ENCODE measurements around the gene SOCS2. TPM values are rescaled to one million over a fixed set of nuclear protein-coding genes. Genes with fewer than 3 reads are reported as not detected.
A peak's percentile ranks its signal among the peaks of the same experiment; 100 is the strongest.

Gene SOCS2
- total and polyA plus RNA-seq, 2 of the 8 experiments (the other 6 are each of a cell fraction or from before 2014, with no cell fraction given): 14.5 to 18.0 TPM

- Histone ChIP-seq H3K23ac (ENCODE audit: insufficient read length) (no peak overlapping the region), H3K4me1 (replicated peaks in 1 of 4; ENCODE audit: control insufficient read depth in 3 of 4, insufficient read depth in 4 of 4, low read length in 3 of 4) (peaks cover 0 to 6% (median 3%) of the 10 kb centered on the region in 4 experiments; a peak in 3 of 7 replicates), H3K9me3 (ENCODE audit: insufficient read depth in 2 of 2, low read depth in 1 of 2, low read length in 1 of 2) (no peaks in the 10 kb centered on the region), H3K4ac (replicated peaks; ENCODE audit: insufficient read length, low read depth, low read length) (no peak overlapping the region), H3K27ac (ENCODE audit: low read depth, low read length) (no peak overlapping the region), H2AFZ (ENCODE audit: low read length) (0 out of 2 replicates have a peak overlapping the region, but pooled peaks have one; percentile 4), H3K56ac (replicated peaks; ENCODE audit: insufficient read length, low read depth, low read length) (no peak overlapping the region), H3K4me2 (ENCODE audit: insufficient read depth in 1 of 2, low read depth in 2 of 2, low read length in 2 of 2) (peak overlapping the region; percentile 89 to 100), H2BK5ac (ENCODE audit: low read depth, low read length) (peak overlapping the region; percentile 36; the same call in 1 of the 2 replicates), H3K14ac (ENCODE audit: insufficient read length) (no peak overlapping the region), H4K5ac (ENCODE audit: insufficient read length, low read depth, low read length) (no peak overlapping the region), H3K18ac (ENCODE audit: extremely low read depth, low read length) (peak overlapping the region; percentile 81), H4K20me1 (replicated peaks in 1 of 2; ENCODE audit: control insufficient read depth in 1 of 2, insufficient read depth in 2 of 2, low read length in 2 of 2) (no peaks in the 10 kb centered on the region), H2BK15ac (ENCODE audit: low read length) (no peak overlapping the region), H3K23me2 (ENCODE audit: low read depth, low read length) (peaks cover 4% of the 10 kb centered on the region; the same call in 1 of the 2 replicates), H2BK120ac (replicated peaks; ENCODE audit: low read depth, low read length) (peak overlapping the region; percentile 47), H3K9ac (replicated peaks in 1 of 4; ENCODE audit: extremely low read depth in 1 of 4, low read depth in 3 of 4, low read length in 3 of 4) (peak overlapping the region in 1 of 4 experiments; percentile 61; a peak in 2 of 7 replicates), H3K79me1 (ENCODE audit: low read depth, low read length) (no peaks in the 10 kb centered on the region), H3K27me3 (replicated peaks in 1 of 4; ENCODE audit: control insufficient read depth in 3 of 4, extremely low read depth in 1 of 4, insufficient read depth in 3 of 4, low read length in 3 of 4) (peaks cover 0 to 5% (median 4%) of the 10 kb centered on the region in 4 experiments; a peak in 5 of 7 replicates), H3K4me3 (ENCODE audit: extremely low read depth in 1 of 4, insufficient read depth in 2 of 4, low read depth in 3 of 4, low read length in 4 of 4) (peak overlapping the region; percentile 48 to 64 (median 60)), H3K79me2 (ENCODE audit: control insufficient read depth in 1 of 2, insufficient read depth in 2 of 2, low read length in 2 of 2) (no peaks in the 10 kb centered on the region), H2BK12ac (ENCODE audit: low read depth, low read length) (peak overlapping the region; percentile 78), H4K91ac (replicated peaks; ENCODE audit: insufficient read length, low read length) (no peak overlapping the region), H3K36me3 (ENCODE audit: control insufficient read depth in 2 of 4, insufficient read depth in 4 of 4, low read length in 3 of 4) (no peaks in the 10 kb centered on the region), H4K8ac (ENCODE audit: extremely low read depth, insufficient read depth, low read length) (no peak overlapping the region), H2BK20ac (ENCODE audit: low read length) (0 out of 2 replicates have a peak overlapping the region, but pooled peaks have one; percentile 15), H2AK5ac (ENCODE audit: low read depth, low read length) (no peak overlapping the region)
- ChIA-PET POLR2A (ENCODE audit: partially characterized antibody) (interaction anchor here (1.0 to 2.6 kb wide), 5 partner anchors 8 to 86 kb away, joined by 3 to 16 read pairs (median 5); partner anchors contain the start of genes CRADD and SOCS2), CTCF (ENCODE audit: partially characterized antibody) (interaction anchor here (0.7 to 1.6 kb wide), 4 partner anchors 18 to 511 kb away, joined by 3 to 6 read pairs (median 3); no protein-coding TSS in a partner anchor)
- FAIRE-seq (no peak), DNase-seq (ENCODE audit: low read depth in 1 of 2, low spot score in 2 of 2) (no peak)
- 6% methylated on average over 36 of the region's 37 CpGs; no CpG with 5 or more reads in 1 of the 2 experiments for WGBS, 2 experiments (ENCODE audit: extremely low coverage in 1 of 2, insufficient coverage in 1 of 2, insufficient read length in 1 of 2, insufficient replicate concordance in 2 of 2, low coverage in 1 of 2, low lambda C conversion rate in 2 of 2, missing lambda C conversion rate in 1 of 2)
- TF ChIP-seq CBX5 (IDR thresholded peaks at IDR 0.05; ENCODE audit: low read depth, low read length): no peak
- 0 out of 2 replicates have a peak, but pooled peaks have one; percentile 56 for TF ChIP-seq RBBP5 (IDR thresholded peaks at IDR 0.05; ENCODE audit: borderline replicate concordance, low read depth, low read length)
- 0 out of 2 replicates have a peak, but pooled peaks have one; percentile 29 for TF ChIP-seq ATF2 (IDR thresholded peaks at IDR 0.05; ENCODE audit: low read length)
- no peak for TF ChIP-seq RFX5 (IDR thresholded peaks at IDR 0.05; ENCODE audit: borderline replicate concordance, low read depth, low read length)
- peak in 1 of 2 experiments; percentile 37; a peak in 1 of 3 replicates for TF ChIP-seq POLR2A (IDR thresholded peaks at IDR 0.05; ENCODE audit: control extremely low read depth in 1 of 2, low read depth in 2 of 2, low read length in 2 of 2)
- peak; percentile 72 for TF ChIP-seq ASH2L (IDR thresholded peaks at IDR 0.05; ENCODE audit: low read length)
- TF ChIP-seq KDM4A (IDR thresholded peaks at IDR 0.05; ENCODE audit: low read depth, low read length, severe bottlenecking): peak; percentile 82
- TF ChIP-seq TAF1 (IDR thresholded peaks at IDR 0.05; ENCODE audit: low read depth, low read length): peak; percentile 44; the same call in 1 of the 2 replicates
Measured at GRCh38 chr12:93591137-93591868, 18.8 kb downstream of the SOCS2 start.
